Measurements from ENCODE around the gene MAP4.

Gene MAP4

DNA sequence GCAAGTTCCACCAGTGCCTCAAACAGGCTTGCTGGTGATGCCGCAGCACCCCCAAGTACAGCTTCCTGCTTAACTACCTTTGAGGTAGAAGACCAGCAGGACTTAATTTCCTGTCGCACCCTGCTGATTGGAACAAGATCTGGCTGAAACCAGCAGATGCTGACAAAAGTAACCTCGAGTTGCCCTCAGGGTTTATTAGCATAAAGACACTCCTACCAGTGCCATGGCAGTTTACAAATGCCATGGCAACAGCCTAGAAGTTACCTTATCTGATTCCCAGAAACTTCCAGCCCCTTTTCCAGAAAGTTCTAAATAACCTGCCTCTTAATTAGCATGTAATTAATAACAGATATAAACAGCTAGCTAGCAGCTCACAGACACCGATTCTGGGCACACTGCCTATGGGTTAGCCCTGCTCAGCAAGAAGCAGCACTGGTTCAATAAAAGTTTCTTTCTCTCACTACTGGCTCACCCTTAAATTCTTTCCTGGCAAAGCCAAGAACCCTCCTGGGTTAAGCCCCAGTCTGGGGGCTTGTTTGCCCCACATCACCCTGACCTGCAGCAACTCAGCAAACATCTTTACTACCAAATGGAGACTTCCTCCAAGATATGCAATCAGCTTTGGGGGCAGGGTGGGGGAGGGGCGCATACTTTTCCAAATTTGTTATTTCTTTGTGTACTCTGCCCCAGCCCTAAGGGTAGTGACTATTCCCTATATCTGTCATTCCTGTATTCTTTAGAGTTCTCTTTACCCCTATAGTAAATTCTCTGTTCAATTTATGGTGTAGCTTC is 54.2 kb downstream of the MAP4 start:
- DNase-seq (ENCODE audit: low read depth) = peak; percentile 17

DNA sequence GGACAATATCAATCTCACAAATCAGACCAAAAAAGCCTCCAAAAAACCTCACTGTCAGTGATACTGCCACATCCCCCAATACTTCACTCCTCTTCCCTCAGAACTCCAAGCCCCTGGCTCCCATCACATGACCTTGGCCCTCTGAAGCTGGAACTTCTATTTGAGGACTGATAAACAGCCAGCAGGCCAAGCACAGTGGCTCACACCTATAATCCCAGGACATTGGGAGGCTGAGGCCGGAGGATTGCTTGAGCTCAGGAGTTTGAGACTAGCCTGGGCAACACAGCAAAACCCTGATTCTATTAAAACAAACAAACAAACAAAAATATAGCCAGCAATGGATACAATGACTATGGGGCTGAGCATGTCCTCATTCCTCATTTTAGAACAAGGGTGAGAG is 55.2 kb downstream of the MAP4 start:
- no peak for DNase-seq (ENCODE audit: low read depth)

DNA sequence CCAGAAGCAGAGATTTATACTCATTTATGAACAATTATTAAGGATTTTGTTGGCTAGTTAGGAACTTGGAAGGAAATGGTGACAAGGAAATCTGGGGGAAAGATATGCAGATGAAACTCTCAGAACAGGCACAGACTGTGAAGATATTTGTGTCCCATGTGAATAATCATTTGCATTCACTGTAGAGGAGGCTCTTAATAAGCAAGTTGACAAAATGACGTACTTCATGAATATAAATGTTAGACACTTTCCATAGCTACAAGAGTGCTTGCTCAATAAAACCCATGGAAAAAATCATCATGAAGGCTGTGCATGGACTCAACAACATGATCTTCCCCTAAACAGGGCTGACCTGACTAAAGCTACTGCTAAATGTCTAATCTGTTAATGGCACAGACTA is 59.7 kb downstream of the MAP4 start:
- no peak for DNase-seq (ENCODE audit: low read depth)

DNA sequence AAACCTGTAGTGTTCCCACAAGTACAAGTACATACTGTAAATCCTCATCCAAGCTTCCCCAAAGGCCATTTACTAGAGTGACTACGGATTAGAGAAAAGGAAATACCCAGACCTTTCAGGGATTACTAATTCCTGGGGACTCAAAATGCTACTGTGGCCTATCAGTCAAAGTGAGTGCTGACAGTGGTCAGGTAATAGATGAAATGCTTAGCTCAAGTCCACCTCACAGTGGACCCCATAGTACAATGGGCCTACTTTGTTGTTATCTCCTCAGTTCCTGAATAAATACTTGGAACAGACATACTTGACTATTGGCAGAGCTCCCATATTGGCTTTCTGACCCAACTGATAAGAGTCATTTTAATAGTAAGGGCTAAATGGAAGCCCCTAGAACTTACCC is 61.6 kb downstream of the MAP4 start:
- DNase-seq (ENCODE audit: low read depth) = no peak

DNA sequence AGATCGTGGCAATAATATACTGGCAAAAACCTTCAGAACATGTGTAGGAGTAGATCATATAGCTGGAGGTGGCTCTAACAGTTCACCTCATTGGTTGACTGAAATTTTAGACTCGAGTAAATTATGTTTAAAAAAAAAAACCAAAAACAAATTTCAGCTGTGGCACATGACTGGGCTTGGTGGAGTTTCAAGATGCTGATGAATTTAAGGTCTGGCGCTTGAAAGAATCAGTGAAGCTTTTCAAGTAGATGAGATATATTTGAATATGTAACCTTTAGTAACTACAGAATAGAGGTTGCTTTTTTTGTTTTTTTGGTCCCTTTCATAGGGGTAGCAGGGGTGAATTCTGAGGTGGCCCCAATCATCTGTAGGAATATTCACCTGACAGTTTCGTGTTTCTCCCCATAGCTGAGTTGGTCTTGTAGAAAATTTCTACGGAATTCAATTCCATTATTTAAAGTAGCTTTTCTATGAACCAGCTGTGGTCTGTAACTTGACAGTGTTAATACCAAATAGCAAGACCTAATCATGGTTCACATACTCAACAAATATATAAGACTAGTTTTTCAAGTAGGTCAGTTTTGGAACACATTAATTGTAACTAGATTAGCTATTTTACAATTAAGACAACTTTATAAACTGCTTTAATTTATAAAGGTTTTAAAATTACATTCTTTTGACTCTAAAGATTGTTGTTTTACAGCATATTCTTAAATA is 65.6 kb downstream of the MAP4 start:
- DNase-seq (ENCODE audit: low read depth) = no peak

DNA sequence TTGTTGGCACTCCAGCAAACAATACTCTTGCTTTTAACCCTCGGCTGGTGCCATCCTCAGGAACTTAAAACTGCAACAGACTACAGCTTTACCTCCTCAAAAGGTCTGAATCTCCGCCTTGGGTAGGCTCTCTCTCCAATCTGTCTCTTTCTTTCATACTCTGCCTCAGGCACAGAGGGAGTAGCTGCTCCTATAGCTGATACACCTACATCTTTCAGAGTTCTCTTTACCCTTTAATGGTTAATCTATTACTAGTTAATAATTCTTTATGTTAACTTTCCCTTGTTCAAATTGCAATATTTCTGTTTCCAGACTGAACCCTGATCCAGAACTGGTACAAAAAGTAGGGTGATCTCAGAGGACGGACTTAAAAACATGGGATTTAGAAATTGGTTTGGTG is 66.2 kb downstream of the MAP4 start:
- DNase-seq (ENCODE audit: low read depth) = no peak

DNA sequence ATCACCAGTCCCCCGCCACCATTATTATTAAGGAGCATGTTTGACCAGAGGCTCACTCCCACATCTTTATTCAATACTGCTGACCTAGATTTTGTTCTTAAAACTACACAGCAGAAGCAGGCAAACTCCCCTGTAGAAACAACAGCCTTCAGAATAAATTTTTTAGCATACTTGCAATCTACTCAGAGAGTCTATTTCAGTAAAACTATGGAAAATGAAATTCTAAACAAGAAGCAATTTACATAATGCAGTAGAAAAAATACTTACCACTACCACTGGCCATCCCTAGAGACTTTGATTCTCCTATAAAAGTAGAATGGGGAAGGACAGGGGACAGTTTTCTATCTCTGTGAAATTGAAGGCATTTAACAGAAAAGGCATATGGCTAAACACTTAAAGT is 76.0 kb downstream of the MAP4 start:
- no peak for DNase-seq (ENCODE audit: low read depth)

DNA sequence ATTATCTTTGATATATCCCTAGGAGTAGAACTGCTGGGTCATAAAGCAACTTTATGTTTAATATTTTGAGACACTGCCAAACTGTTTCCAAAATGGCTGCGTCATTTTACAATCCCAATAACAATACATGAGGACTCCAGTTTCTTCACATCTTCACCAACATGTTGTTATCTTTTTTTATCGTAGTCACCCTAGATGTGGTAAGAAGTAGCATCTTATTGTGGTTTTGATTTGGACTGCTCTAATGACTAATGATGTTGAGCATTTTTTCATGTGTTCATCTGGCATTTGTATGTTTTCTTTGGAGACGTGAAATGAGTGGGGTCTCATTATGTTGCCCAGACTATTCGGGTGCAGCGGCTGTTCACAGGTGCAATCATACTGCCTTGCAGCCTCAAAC is 83.8 kb downstream of the MAP4 start:
- DNase-seq (ENCODE audit: low read depth) = no peak

DNA sequence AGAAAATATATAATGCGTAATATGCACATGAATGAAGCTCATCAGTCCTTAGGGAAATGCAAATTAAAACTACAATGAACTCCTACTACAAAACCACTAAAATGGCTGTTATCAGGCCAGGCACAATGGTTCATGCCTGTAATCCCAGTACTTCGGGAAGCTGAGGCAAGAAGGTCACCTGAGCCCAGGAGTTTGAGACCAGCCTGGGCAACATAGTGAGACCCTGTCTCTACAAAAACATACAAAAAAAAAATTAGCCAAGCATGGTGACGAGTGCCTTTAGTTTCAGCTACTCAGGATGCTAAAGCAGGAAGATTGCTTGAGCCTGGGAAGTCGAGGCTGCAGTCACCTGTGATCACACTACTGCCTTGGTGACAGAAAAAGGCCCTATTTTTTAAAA is 85.2 kb downstream of the MAP4 start:
- no peak for DNase-seq (ENCODE audit: low read depth)

DNA sequence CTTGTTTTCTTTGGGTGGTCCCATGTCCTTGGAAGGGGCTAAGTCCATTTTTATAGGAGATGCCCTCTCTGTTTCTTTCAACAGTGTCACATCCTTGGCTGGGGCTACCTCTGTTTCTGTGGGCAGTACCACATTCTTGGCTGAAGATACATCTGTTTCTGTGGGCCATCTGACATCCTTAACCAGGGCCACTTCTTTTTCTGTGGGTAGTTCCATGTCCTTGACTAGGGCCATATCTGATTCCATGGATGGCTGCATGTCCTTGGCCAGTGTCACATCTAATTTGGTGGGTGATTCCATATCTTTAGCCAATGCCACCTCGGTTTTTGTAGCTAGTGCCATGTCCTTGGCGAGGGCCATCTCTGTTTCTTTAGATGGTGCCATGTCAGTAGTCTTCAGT is 99.5 kb downstream of the MAP4 start:
- no peak for DNase-seq (ENCODE audit: low read depth)

DNA sequence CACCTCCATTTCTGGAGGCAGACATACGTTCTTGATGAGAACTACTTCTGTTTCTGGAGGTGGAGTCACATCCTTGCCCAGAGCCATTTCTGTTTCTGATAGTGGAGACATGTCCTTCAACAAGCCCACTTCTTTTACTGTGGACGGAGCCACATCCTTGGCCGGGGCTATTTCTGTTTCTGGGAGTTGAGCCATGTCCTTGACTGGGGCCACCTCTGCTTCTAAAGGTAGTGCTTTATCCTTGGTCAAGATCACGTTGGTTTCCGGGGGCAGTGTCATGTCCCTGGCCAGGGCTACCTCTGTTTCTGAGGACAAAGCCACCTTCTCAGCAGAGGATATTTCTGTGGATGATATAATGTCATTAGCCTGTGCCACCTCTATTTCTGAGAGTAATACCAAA is 100.0 kb downstream of the MAP4 start:
- no peak for DNase-seq (ENCODE audit: low read depth)

DNA sequence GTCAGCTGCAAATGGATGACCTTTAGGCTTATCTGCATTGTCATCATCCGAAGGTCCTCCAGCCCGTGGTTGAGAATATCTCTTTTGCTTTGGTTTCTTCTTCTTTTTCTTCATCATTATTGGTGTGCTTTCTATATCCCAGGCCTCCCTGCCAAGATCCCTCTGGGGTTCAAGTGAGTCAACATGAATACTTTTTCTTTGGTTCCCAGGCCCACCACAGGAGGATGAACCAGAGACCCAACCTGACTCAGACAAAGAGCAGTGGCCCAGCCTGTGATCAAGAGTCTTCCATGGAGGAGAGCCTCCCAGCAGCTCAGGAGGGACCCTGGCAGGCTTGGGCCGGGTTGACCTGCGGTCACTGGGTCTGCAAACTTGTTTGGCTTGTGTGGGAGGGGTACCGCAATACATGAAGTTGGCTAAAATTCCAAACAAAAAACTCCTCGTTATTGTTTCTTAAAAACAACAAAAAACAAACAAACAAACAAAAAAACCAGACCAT is 104.2 kb downstream of the MAP4 start:
- no peak for DNase-seq (ENCODE audit: low read depth)

DNA sequence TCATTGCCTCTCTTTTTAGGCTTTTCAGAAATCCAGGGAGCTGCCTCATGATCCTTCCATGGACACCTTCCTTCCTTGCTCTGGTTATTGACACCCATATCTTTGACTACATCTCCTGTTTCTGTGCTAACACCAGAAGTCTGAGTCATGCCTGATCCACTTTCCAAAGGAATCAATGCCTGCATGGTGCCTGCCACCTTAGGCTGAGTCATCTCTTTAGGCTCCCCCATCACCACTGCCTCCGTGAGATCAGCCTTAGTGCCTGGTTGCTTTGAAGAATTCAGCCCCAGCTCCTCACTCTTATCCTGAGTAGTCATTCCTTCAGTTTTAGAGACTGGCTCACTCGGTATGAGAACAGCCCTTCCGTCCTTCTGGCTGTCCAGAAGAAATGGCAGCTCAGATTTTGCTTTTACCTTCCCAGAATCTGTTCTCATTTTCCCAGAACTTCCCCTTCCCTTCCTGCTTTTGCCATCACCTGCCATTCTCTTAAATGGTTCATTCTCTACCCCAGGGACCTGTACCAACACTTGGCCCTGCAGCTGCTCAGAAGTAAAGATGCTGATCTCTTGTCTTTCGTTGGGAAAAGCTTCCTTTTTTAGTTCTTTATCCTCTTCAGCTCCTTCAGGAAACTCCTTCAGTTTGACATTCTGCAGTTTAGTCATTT is 105.3 kb downstream of the MAP4 start:
- peak; percentile 28 for DNase-seq (ENCODE audit: low read depth)

DNA sequence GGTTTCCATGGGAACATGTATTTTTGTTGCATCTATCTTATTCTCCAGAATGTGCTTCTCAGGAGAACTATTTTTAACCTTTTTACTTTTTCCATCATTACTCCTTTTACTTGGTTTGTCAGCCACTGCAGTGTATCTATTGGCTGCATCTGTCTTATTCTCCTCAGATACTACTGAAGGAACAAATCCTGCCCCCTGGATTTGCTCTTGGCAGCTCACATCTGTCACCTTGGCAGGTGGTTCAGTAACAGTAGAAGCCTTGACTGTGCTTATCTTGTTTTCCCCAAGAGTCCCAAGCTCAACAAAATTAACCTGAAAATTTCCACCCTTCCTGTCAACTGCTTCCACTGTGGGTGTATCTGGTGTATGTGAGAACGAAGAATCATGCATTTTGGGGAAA is 106.0 kb downstream of the MAP4 start:
- DNase-seq (ENCODE audit: low read depth) = no peak

DNA sequence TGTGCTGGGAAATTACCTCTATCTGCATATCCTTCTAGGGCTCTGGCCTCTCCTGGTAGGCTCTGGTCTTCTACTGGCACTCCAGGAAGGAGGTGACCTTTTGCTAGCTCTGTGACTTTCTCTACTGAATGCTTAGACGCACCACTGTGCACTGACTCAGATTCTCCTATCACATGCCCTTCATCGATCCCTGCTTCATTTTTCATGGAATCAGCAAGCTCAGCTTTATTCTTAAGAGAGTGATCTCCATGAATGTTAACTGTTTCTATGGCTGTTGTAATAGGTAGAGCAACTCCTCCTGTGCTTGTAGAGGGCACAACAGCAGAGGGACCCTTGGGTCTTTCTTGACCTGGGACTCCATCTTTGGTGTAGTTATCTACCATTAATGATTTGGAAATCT is 106.6 kb downstream of the MAP4 start:
- no peak for DNase-seq (ENCODE audit: low read depth)

DNA sequence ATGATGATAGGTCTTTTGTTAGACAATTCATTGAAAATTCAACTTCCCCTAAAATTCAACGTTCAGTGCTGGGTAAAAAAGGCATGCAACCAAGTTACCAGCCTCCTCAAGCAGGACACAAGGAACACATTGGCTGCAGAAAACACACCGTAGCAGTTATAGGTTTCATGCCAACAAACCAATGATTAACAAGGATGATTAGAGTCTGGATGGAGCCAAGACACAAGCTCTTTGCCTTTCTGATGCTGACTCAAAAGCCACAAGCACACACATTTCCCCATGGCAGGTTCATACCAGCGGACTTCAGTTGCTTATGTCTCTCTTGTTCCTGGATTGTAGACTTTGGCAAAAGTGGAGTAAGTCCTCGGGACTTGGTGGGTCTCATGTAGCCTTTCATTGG is 107.5 kb downstream of the MAP4 start:
- DNase-seq (ENCODE audit: low read depth) = no peak

DNA sequence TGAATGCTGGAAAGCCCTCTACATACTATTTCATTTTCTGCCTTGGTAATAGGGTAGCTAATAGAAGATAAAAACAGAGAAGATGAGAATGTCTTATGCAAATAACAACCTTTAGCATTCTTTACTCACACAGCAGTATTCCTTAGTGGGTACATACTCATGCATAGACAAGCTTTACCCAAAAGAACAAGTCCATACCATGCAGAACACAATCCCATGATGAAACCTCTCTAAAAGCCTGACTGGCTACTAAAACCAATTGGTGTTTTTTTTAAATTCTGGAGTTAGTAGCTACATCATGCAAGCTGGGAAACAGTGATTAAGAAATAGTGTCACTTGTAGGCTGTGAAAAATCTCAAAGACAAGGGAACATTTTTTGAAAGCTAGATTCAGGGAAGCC is 108.4 kb downstream of the MAP4 start:
- no peak for DNase-seq (ENCODE audit: low read depth)

DNA sequence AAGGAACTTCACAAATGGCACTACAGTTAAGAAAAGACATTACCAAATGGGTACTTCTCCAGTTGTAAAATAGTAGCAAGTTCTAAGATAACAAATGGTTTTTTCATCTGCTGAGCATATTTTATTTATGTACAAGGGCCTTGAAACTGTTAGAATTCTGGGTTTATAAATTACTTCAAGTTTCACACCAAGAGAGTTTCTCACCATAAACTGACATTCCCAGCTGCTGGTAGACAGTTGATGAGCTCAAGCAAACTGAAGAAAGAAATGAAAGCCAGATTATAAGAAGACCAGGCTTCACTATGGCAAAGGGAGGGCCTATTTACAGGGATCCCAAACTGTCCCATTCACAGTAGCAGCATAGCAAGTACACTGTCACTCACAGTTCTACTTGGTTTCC is 113.5 kb downstream of the MAP4 start:
- no peak for DNase-seq (ENCODE audit: low read depth)

DNA sequence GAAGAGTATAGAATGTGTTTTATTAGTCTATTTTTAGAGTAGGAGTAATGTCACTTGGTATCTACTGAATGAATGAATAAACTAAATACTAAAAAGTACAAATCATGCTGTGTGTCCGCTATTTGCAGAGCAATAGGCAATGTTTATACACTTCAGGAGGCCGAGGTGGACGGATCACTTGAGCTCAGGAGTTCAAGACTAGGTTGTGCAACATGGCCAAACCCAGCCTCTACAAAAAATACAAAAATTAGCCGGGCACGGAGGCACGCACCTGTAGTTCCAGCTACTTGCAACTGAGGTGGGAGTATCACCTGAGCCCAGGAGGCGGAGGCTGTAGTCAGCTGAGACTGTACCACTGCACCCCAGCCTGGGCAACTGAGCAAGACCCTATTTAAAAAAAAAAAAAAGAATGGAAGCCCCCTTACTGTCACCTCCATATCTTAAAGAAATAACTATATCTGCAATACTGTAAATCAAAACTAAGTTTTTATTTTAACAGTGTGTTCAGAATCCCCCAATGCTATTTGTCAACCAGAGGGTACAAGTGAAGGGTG is 114.9 kb downstream of the MAP4 start:
- no peak for DNase-seq (ENCODE audit: low read depth)

DNA sequence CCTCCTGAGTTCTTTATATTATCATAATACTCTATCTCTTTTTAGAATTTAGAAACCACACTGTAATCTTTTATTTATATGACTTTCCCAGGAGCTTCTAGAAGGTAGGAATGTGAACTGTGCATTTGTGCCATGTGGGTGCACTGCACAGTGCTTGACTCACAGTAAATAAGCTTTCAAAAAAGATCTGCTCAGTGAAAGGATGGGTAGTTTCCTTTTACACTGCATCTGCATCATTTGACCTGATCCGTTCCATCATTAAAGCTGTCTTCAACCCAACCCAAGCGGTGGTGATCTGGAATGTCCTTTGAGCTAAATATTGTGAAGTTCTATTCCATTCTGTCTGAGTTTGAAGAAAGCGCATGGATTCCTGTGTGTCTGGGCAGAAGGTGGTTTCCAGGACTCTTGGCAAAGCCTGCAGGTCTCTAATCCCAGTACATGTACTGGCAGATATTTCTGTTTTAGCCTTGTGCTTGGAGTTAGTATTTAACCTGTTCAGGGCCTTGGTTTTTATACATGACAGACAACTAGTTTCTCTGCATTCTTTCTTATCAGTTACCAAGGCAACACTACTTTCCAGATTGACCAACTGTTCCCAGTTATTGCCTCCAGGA is 116.6 kb downstream of the MAP4 start:
- no peak for DNase-seq (ENCODE audit: low read depth)

DNA sequence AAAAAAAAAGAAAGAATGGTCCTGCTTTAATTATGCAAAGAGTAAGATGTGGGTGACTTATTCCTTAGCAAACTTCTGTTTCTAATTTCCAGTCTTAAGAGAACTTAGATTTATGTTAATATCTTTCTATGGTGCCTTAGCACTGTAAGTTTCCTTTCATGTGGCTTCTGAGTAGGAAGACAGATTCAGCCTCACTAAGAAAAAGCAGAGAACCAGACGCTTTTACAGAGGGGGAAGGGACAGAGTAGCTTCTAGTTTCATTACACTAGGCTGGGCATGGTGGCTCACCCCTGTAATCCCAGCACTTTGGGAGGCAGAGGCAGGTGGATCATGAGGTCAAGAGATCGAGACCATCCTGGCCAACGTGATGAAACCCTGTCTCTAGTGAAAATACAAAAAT is 118.3 kb downstream of the MAP4 start:
- no peak for DNase-seq (ENCODE audit: low read depth)

DNA sequence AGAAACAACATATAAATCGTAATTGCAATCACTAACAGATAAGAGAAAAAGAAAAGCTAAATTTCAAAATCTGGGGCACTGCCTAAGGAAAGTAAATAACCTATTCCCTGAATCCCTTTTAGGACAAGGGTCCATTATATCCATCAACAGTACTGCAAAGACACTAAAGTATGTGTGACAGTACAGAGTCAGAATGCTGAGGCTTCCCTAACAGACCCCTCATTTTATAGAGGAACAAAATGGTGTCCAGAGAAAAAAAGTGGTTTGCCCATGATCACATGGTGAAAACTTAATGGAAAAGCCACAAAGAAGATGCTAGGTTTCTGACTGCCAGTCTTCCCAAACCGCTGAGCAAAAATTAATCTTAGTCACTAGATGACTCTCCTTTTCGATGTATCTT is 119.5 kb downstream of the MAP4 start:
- no peak for DNase-seq (ENCODE audit: low read depth)
